OCI-LY3 (cell line): ENCODE measurements around the gene PDIA4.

Source experiments
- H2AFZ ChIP-seq: fragments of 200-600, 300-600 bp; shearing (Covaris generic); 2 replicates; pipeline ENCODE4 v1.6.0; 2014; ENCODE audit warnings: antibody characterized with exemption, low read depth, low read length
- H3K27ac ChIP-seq: fragments of 200-600, 300-600 bp; sonication (generic); 2 replicates; pipeline ENCODE4 v1.5.1; 2014; ENCODE audit warnings: mild to moderate bottlenecking, low read length, moderate library complexity, mixed read lengths
- H3K27me3 ChIP-seq: fragments of 200-600, 300-600 bp; sonication (generic); 2 replicates; pipeline ENCODE4 v1.6.1; 2014; ENCODE audit warnings: low read depth, low read length, mixed read lengths
- H3K36me3 ChIP-seq: fragments of 200-600, 300-600 bp; sonication (generic); replicated peaks from 2 replicates; pipeline ENCODE3; 2014; ENCODE audit warnings: low read depth, low read length, mixed read lengths
- H3K4me1 ChIP-seq: fragments of 300-600, 200-600 bp; sonication (generic); 2 replicates; pipeline ENCODE4 v1.6.1; 2014; ENCODE audit warnings: low read length, mixed read lengths
- H3K4me2 ChIP-seq: fragments of 200-600, 300-600 bp; sonication (generic); 2 replicates; pipeline ENCODE4 v1.6.1; 2014; ENCODE audit warnings: low read length, mixed read lengths
- H3K4me3 ChIP-seq: fragments of 300-600, 200-600 bp; sonication (generic); 2 replicates; pipeline ENCODE4 v1.5.1; 2014; ENCODE audit warnings: antibody characterized with exemption, mild to moderate bottlenecking, low read length, moderate library complexity
- H3K79me2 ChIP-seq: fragments of 300-600, 200-600 bp; shearing (Covaris generic); 2 replicates; pipeline ENCODE4 v1.6.1; 2014; ENCODE audit warnings: mild to moderate bottlenecking, low read length, mixed read lengths
- H3K9ac ChIP-seq: fragments of 300-600, 200-600 bp; shearing (Covaris generic); 2 replicates; pipeline ENCODE4 v1.6.0; 2014; ENCODE audit warnings: mild to moderate bottlenecking, low read length, moderate library complexity
- H3K9me3 ChIP-seq: fragments of 200-600, 300-600 bp; shearing (Covaris generic); 2 replicates; pipeline ENCODE4 v1.6.1; 2014; ENCODE audit warnings: low read length, mixed read lengths; ENCODE audit not compliant: insufficient read depth
- H4K20me1 ChIP-seq: fragments of 200-600, 300-600 bp; sonication (generic); 2 replicates; pipeline ENCODE4 v1.6.1; 2016; ENCODE audit warnings: low read length, mixed read lengths; ENCODE audit not compliant: insufficient read depth
- CTCF ChIP-seq: fragments of 200-600, 300-600 bp; sonication (generic); IDR thresholded peaks from 2 replicates; pipeline ENCODE4 v1.5.1; 2014; ENCODE audit warnings: antibody characterized with exemption, low read length, low read depth
- EZH2phosphoT487 ChIP-seq: fragments of 200-600 bp; shearing (Covaris generic); IDR thresholded peaks from 2 replicates; pipeline ENCODE4 v1.6.1; 2018; ENCODE audit warnings: antibody characterized with exemption, mixed run types, low read depth

The PDIA4 gene

GRCh38 chr7:148964483-148965267 lies 63.6 kb downstream of the PDIA4 start:
- Histone ChIP-seq H3K9me3 (no peaks in the 10 kb centered on the region), H3K27ac (no peak overlapping the region), H2AFZ (peak overlapping the region; percentile 86; the same call in 1 of the 2 replicates), H4K20me1 (no peaks in the 10 kb centered on the region), H3K4me1 (peaks cover 38% of the 10 kb centered on the region), H3K36me3 (no peaks in the 10 kb centered on the region), H3K27me3 (peaks cover 3% of the 10 kb centered on the region; the same call in 1 of the 2 replicates), H3K4me2 (peak overlapping the region; percentile 92), H3K79me2 (peaks cover 4% of the 10 kb centered on the region; the same call in 1 of the 2 replicates), H3K4me3 (peak overlapping the region; percentile 85), H3K9ac (peak overlapping the region; percentile 56)
- TF ChIP-seq CTCF (no peak), EZH2phosphoT487 (no peak)

- peak overlapping the region; percentile 86 for H2AFZ ChIP-seq
- no peak overlapping the region for H3K27ac ChIP-seq
- H3K4me3 ChIP-seq = peak overlapping the region; percentile 85
- no peaks in the 10 kb centered on the region for H3K36me3 ChIP-seq
- TF ChIP-seq CTCF = no peak
- no peak for TF ChIP-seq EZH2phosphoT487
- H3K9ac ChIP-seq = peak overlapping the region; percentile 56
- H3K4me2 ChIP-seq = peak overlapping the region; percentile 92
- H3K27me3 ChIP-seq = peaks cover 3% of the 10 kb centered on the region; the same call in 1 of the 2 replicates
- H3K9me3 ChIP-seq = no peaks in the 10 kb centered on the region
- H4K20me1 ChIP-seq = no peaks in the 10 kb centered on the region
- H3K79me2 ChIP-seq = peaks cover 4% of the 10 kb centered on the region; the same call in 1 of the 2 replicates
- peaks cover 38% of the 10 kb centered on the region for H3K4me1 ChIP-seq
These were observed 64.5 kb downstream of the PDIA4 start for GRCh38 chr7:148963583-148964482.

GRCh38 chr7:148962823-148963582 lies 65.3 kb downstream of the PDIA4 start:
- Histone ChIP-seq H3K9me3 (no peaks in the 10 kb centered on the region), H3K4me3 (peak overlapping the region; percentile 85), H3K27me3 (peaks cover 3% of the 10 kb centered on the region; the same call in 1 of the 2 replicates), H3K9ac (peak overlapping the region; percentile 56), H2AFZ (peak overlapping the region; percentile 88), H3K36me3 (no peaks in the 10 kb centered on the region), H3K27ac (peak overlapping the region; percentile 20), H3K4me2 (peak overlapping the region; percentile 92), H3K4me1 (peaks cover 38% of the 10 kb centered on the region), H3K79me2 (peaks cover 4% of the 10 kb centered on the region; the same call in 1 of the 2 replicates), H4K20me1 (no peaks in the 10 kb centered on the region)
- TF ChIP-seq CTCF = peak; percentile 97
- TF ChIP-seq EZH2phosphoT487 = no peak
